Memory B cell (primary cell): ENCODE measurements around the gene UNC13B.

ENCODE experiments used
- ATAC-seq: fragments of 150-1000 bp; cut with Tn5 transposase; 2 replicates; pipeline ENCODE4 v1.10.0; 2021; ENCODE audit warnings: low read depth, mild to moderate bottlenecking, moderate library complexity
- DNase-seq, 2 donors: peaks; one replicate each; pipeline ENCODE4 v3.0.0; 2022; ENCODE audit warnings: low spot score in 2 of 2
- H3K27ac Mint-ChIP-seq: one replicate; pipeline ENCODE4 v1.8.0; 2022; ENCODE audit warnings: mild to moderate bottlenecking, moderate library complexity, mixed read lengths
- H3K27me3 Mint-ChIP-seq: one replicate; pipeline ENCODE4 v1.8.0; 2022; ENCODE audit warnings: mixed read lengths
- H3K36me3 Mint-ChIP-seq: one replicate; pipeline ENCODE4 v1.8.0; 2022; ENCODE audit warnings: mild to moderate bottlenecking, mixed read lengths
- H3K4me1 Mint-ChIP-seq: one replicate; pipeline ENCODE4 v1.8.0; 2022; ENCODE audit warnings: mixed read lengths
- H3K4me3 Mint-ChIP-seq: one replicate; pipeline ENCODE4 v1.8.0; 2022; ENCODE audit warnings: mild to moderate bottlenecking, moderate library complexity, mixed read lengths
- H3K9me3 Mint-ChIP-seq: one replicate; pipeline ENCODE4 v1.8.0; 2022; ENCODE audit warnings: mixed read lengths

Gene UNC13B

DNA sequence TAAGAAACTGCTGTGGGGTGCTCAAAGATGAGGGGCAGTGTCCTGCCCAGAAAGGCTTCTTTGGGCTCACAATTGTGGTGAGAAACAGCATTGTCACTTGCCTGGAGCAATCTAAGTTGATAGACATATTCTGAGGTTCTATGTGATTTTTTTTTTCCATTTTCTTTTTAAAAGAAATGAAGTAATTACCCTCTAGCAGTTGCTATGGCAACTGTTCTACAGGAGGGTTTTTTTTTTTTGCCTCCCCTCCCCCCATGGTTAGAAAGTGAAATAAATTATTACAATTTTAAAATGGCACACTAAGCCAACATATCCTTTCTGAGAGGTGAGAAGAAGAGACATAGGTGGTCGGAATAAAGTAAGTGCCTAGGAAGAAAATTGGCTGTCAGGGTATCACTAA, 127.0 kb downstream of the UNC13B start:
- peaks cover 2% of the 10 kb centered on the region for H3K36me3 Mint-ChIP-seq
- no peak for DNase-seq
- peaks cover 9% of the 10 kb centered on the region for H3K27me3 Mint-ChIP-seq
- H3K9me3 Mint-ChIP-seq = peaks cover 6% of the 10 kb centered on the region
- no peaks in the 10 kb centered on the region for H3K4me1 Mint-ChIP-seq
- no peak overlapping the region for H3K27ac Mint-ChIP-seq
- no peak overlapping the region for H3K4me3 Mint-ChIP-seq
- no peak for ATAC-seq

DNA sequence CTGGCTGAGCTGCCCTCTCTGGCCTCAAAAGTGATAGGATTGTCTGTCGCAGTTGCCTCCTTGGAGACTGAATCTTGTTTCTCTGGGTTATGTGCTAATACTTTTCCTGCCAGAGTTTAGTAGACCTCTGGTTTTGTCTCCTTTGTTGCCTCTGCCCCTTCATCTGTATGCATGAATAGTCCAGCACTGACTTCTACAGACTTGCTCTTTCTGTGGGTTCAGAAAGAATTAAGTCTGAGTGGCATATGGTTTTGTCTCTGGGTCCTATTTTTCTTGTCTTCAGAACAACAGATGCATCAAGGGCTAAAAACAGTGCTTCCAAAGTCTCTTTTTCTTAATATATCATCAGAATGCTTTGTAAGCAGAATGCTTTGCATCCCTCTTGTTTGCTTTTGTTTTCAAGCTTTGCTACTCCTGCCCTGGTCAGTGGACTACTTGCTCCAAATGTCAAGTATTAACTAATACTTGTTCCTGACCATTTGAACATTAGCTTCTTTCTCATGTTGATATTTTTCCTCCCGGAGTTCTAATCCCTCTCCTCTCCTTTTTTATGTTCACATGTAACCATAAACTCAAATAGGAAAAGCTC, 131.7 kb downstream of the UNC13B start:
- Mint-ChIP-seq H3K27ac (no peak overlapping the region), H3K4me3 (no peak overlapping the region), H3K36me3 (no peaks in the 10 kb centered on the region), H3K4me1 (no peaks in the 10 kb centered on the region), H3K9me3 (no peaks in the 10 kb centered on the region), H3K27me3 (peaks cover 2% of the 10 kb centered on the region)
- no peak for ATAC-seq
- no peak for DNase-seq

- DNase-seq (no peak), ATAC-seq (no peak)
- Mint-ChIP-seq H3K4me1 (no peaks in the 10 kb centered on the region), H3K27ac (no peak overlapping the region), H3K4me3 (no peak overlapping the region), H3K9me3 (no peaks in the 10 kb centered on the region), H3K27me3 (peaks cover 2% of the 10 kb centered on the region), H3K36me3 (no peaks in the 10 kb centered on the region)
Measured at GRCh38 chr9:35294066-35294465, 132.3 kb downstream of the UNC13B start.

DNA sequence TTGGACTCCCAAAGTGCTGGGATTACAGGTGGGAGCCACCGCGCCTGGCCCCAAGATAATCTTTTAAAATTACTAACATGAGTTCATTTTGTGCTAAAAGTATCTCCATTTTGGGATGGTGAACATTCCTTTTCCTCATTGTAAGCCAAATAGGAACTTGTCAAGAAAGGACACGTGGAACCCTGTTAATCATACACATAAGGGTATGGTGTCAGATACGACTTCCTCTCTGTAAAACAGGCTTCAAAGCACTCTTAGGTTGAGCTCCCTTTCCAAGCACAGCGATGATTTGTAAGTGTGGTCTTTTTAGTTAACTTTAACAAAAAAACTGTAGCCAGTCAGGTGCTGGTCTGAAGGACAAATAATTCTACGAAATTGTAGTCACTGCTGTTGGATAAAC, 132.7 kb downstream of the UNC13B start:
- no peaks in the 10 kb centered on the region for H3K4me1 Mint-ChIP-seq
- H3K27ac Mint-ChIP-seq = no peak overlapping the region
- peaks cover 2% of the 10 kb centered on the region for H3K27me3 Mint-ChIP-seq
- DNase-seq (no peak), ATAC-seq (no peak)
- H3K9me3 Mint-ChIP-seq = no peaks in the 10 kb centered on the region
- no peak overlapping the region for H3K4me3 Mint-ChIP-seq
- H3K36me3 Mint-ChIP-seq = no peaks in the 10 kb centered on the region

GRCh38 chr9:35295369-35296036, 133.7 kb downstream of the UNC13B start:
- Mint-ChIP-seq H3K36me3 (no peaks in the 10 kb centered on the region), H3K4me1 (no peaks in the 10 kb centered on the region), H3K27ac (no peak overlapping the region), H3K4me3 (no peak overlapping the region), H3K9me3 (no peaks in the 10 kb centered on the region), H3K27me3 (peaks cover 9% of the 10 kb centered on the region)
- ATAC-seq (no peak), DNase-seq (no peak)

- no peak for DNase-seq
- H3K27ac Mint-ChIP-seq = no peak overlapping the region
- H3K4me3 Mint-ChIP-seq = no peak overlapping the region
- peaks cover 19% of the 10 kb centered on the region for H3K27me3 Mint-ChIP-seq
- H3K36me3 Mint-ChIP-seq = no peaks in the 10 kb centered on the region
- no peaks in the 10 kb centered on the region for H3K9me3 Mint-ChIP-seq
- no peaks in the 10 kb centered on the region for H3K4me1 Mint-ChIP-seq
- no peak for ATAC-seq
Measured at GRCh38 chr9:35303567-35303966, 141.8 kb downstream of the UNC13B start.

GRCh38 chr9:35306283-35306682, 144.5 kb downstream of the UNC13B start:
- ATAC-seq (no peak), DNase-seq (no peak)
- Mint-ChIP-seq H3K4me1 (no peaks in the 10 kb centered on the region), H3K36me3 (no peaks in the 10 kb centered on the region), H3K9me3 (no peaks in the 10 kb centered on the region), H3K27me3 (peaks cover 6% of the 10 kb centered on the region), H3K4me3 (no peak overlapping the region), H3K27ac (no peak overlapping the region)

- DNase-seq (no peak), ATAC-seq (no peak)
- H3K36me3 Mint-ChIP-seq = no peaks in the 10 kb centered on the region
- H3K4me1 Mint-ChIP-seq = no peaks in the 10 kb centered on the region
- no peaks in the 10 kb centered on the region for H3K27me3 Mint-ChIP-seq
- H3K4me3 Mint-ChIP-seq = no peak overlapping the region
- no peak overlapping the region for H3K27ac Mint-ChIP-seq
- no peaks in the 10 kb centered on the region for H3K9me3 Mint-ChIP-seq
Measured at GRCh38 chr9:35308316-35308715, 146.5 kb downstream of the UNC13B start.

GRCh38 chr9:35311891-35312639, 150.3 kb downstream of the UNC13B start:
- H3K27ac Mint-ChIP-seq = no peak overlapping the region

DNA sequence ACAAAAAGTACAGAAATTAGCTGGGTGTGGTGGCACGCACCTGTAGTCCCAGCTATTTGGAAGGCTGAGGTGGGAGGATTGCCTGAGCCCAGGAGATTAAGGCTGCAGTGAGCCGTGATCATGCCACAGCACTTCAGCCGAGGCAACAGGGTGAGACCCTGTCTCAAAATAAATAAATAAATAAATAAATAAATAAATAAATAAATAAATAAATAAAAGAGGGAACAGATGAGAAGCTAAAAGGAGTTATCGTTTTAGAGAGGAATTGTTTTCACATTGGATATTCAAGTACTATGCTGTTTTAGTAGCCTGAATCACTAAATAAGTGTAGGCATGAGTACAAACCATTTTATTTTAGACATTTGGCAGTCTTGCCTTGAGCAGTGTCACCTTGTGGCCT, 151.7 kb downstream of the UNC13B start:
- no peaks in the 10 kb centered on the region for H3K4me1 Mint-ChIP-seq
- no peak for ATAC-seq
- H3K27ac Mint-ChIP-seq = no peak overlapping the region
- no peaks in the 10 kb centered on the region for H3K9me3 Mint-ChIP-seq
- peaks cover 2% of the 10 kb centered on the region for H3K27me3 Mint-ChIP-seq
- no peak overlapping the region for H3K4me3 Mint-ChIP-seq
- DNase-seq = no peak
- H3K36me3 Mint-ChIP-seq = no peaks in the 10 kb centered on the region

More at GRCh38 chr9:35311891-35312639, 150.3 kb downstream of the UNC13B start:
- Mint-ChIP-seq H3K36me3 (no peaks in the 10 kb centered on the region), H3K4me1 (no peaks in the 10 kb centered on the region), H3K9me3 (no peaks in the 10 kb centered on the region), H3K27me3 (peaks cover 2% of the 10 kb centered on the region), H3K4me3 (no peak overlapping the region)
- DNase-seq (no peak), ATAC-seq (no peak)

DNA sequence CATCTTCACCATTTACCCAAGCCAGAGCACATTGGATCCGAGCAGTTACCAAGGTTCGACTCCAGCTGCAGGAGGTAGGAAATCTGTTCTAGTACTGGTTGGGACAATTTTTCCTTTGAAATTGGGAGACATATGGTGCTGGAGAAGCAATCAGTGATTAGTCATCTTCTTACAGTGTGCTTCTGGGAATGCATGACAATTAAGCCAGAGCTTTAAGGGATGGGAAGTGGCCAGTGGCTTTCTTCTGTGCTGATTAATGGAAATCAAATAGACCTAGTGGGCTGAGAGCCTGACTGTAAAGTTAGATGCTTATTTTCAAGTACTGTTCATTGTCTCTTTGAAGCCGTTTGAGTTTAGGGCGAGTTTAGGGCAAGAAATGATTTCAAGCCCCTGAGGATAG, 152.1 kb downstream of the UNC13B start:
- no peaks in the 10 kb centered on the region for H3K4me1 Mint-ChIP-seq
- peaks cover 3% of the 10 kb centered on the region for H3K27me3 Mint-ChIP-seq
- DNase-seq (no peak), ATAC-seq (no peak)
- H3K4me3 Mint-ChIP-seq = no peak overlapping the region
- H3K36me3 Mint-ChIP-seq = no peaks in the 10 kb centered on the region
- H3K9me3 Mint-ChIP-seq = no peaks in the 10 kb centered on the region
- H3K27ac Mint-ChIP-seq = no peak overlapping the region

DNA sequence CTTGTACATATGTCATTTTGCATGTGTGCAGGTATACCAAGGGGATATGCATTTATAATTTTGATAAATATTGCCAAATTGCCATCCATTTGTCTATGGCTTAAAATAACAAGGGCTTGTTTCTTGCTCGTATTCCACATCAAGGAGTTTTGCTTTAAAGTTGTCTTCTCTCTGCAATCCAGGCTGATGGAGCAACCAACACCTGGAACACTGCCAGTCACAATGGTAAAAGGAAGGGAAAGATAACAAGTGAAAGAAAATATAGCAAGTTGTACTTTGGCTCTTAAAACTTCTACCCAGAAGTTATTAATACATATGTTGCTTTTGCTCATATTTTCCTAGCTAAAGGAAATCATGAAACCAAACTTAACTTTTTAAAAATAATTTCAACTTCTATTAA, 156.9 kb downstream of the UNC13B start:
- Mint-ChIP-seq H3K4me3 (no peak overlapping the region), H3K27ac (no peak overlapping the region), H3K4me1 (peaks cover 5% of the 10 kb centered on the region), H3K36me3 (no peaks in the 10 kb centered on the region), H3K9me3 (no peaks in the 10 kb centered on the region), H3K27me3 (peaks cover 7% of the 10 kb centered on the region)
- DNase-seq (no peak), ATAC-seq (no peak)

- H3K9me3 Mint-ChIP-seq = no peaks in the 10 kb centered on the region
- H3K27ac Mint-ChIP-seq = no peak overlapping the region
- no peak overlapping the region for H3K4me3 Mint-ChIP-seq
- H3K4me1 Mint-ChIP-seq = peaks cover 5% of the 10 kb centered on the region
- DNase-seq (no peak), ATAC-seq (no peak)
- H3K36me3 Mint-ChIP-seq = no peaks in the 10 kb centered on the region
- H3K27me3 Mint-ChIP-seq = peaks cover 7% of the 10 kb centered on the region
Measured at GRCh38 chr9:35322075-35322885, 160.5 kb downstream of the UNC13B start.

GRCh38 chr9:35324966-35325365, 163.2 kb downstream of the UNC13B start:
- Mint-ChIP-seq H3K4me3 (no peak overlapping the region), H3K27me3 (peaks cover 11% of the 10 kb centered on the region), H3K4me1 (peaks cover 5% of the 10 kb centered on the region), H3K36me3 (no peaks in the 10 kb centered on the region), H3K9me3 (peaks cover 1% of the 10 kb centered on the region), H3K27ac (no peak overlapping the region)
- DNase-seq (no peak), ATAC-seq (no peak)
